Adrenal gland (tissue), 5 donors: ENCODE results near the gene SYT13.

Experiments used
- POLR2A ChIP-seq, 2 donors: fragments of 450-650 bp; IDR thresholded peaks; one replicate each; pipeline ENCODE4 v1.6.1; 2017; ENCODE audit warnings: antibody characterized with exemption in 2 of 2, mild to moderate bottlenecking in 2 of 2, moderate library complexity in 1 of 2
- TF ChIP-seq, protein P1 (sequence below), 6 experiments: fragments of 450-650 bp in 4 of 6; fragments of 200-600 bp in 2 of 6; sonication (generic) in 1 of 6; IDR thresholded peaks; 1 replicate in 5 of 6; 2 replicates in 1 of 6; pipeline versions ENCODE4 v1.5.1 to v1.8.0; 2016 to 2021; ENCODE audit warnings: antibody characterized with exemption in 6 of 6, mild to moderate bottlenecking in 2 of 6, moderate library complexity in 1 of 6
- donor health status: DM: no; HTN: no; CAD: no.

DNA sequence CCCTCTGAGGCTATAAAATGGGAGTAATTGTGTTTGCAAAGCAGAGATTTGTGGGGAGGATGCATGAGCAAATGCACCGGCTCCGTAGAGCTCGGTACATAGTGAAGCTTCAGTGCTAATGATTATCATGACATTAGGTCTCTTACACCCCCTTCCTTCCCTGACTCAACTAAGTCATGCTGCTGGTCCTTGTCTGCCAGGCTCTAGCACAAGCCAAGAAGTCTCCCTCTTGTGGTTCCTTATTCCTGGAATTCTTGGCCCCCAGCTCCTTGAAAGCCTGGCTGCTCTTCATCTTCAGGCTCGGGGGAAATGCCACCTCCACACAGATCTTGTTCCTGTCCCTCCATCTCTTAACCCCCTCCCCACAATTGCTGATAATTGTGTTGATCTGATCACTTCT is 45.7 kb upstream of the SYT13 start:
- TF ChIP-seq, protein P1, sequence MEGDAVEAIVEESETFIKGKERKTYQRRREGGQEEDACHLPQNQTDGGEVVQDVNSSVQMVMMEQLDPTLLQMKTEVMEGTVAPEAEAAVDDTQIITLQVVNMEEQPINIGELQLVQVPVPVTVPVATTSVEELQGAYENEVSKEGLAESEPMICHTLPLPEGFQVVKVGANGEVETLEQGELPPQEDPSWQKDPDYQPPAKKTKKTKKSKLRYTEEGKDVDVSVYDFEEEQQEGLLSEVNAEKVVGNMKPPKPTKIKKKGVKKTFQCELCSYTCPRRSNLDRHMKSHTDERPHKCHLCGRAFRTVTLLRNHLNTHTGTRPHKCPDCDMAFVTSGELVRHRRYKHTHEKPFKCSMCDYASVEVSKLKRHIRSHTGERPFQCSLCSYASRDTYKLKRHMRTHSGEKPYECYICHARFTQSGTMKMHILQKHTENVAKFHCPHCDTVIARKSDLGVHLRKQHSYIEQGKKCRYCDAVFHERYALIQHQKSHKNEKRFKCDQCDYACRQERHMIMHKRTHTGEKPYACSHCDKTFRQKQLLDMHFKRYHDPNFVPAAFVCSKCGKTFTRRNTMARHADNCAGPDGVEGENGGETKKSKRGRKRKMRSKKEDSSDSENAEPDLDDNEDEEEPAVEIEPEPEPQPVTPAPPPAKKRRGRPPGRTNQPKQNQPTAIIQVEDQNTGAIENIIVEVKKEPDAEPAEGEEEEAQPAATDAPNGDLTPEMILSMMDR (IDR thresholded peaks at IDR 0.05): no peak
- no peak for TF ChIP-seq POLR2A (IDR thresholded peaks at IDR 0.05)
